Activated T-helper 2 cell treated with anti-CD3 and anti-CD28 coated beads, Interferon-gamma antibody, Interleukin-2, Interleukin-4, amounts not matched to agents 10 μg/mL and 5 μg/mL and 100 μg/mL, durations not matched to agents 14 hours and 24 hours and 36 hours (primary cell): ENCODE data around the gene MRM1. TPM values are rescaled to one million over a fixed set of nuclear protein-coding genes. Genes with fewer than 3 reads are reported as not detected.

ENCODE experiments used
- DNase-seq: peaks from one replicate; pipeline ENCODE4 v3.0.0; 2021; ENCODE audit warnings: low spot score
- H3K27ac Mint-ChIP-seq: one replicate; pipeline ENCODE4 v1.8.0; 2021; ENCODE audit warnings: mixed read lengths
- H3K27me3 Mint-ChIP-seq: one replicate; pipeline ENCODE4 v1.8.0; 2021; ENCODE audit warnings: low read depth, mixed read lengths
- H3K36me3 Mint-ChIP-seq: one replicate; pipeline ENCODE4 v1.8.0; 2021; ENCODE audit warnings: low read depth, mixed read lengths
- H3K4me1 Mint-ChIP-seq: one replicate; pipeline ENCODE4 v1.8.0; 2021; ENCODE audit warnings: low read depth, mixed read lengths
- H3K4me3 Mint-ChIP-seq: one replicate; pipeline ENCODE4 v1.8.0; 2021; ENCODE audit warnings: low read depth, mild to moderate bottlenecking, moderate library complexity, mixed read lengths
- H3K9me3 Mint-ChIP-seq: one replicate; pipeline ENCODE4 v1.8.0; 2021; ENCODE audit warnings: mixed read lengths
- intact Hi-C: fragments of 100-400 bp; cut with micrococcal nuclease; formaldehyde crosslinking; loops from one replicate; pipeline ENCODE4 v1.15.1; 2023
- total RNA-seq: library from RNA; stranded (reverse); gene quantifications from 2 replicates; pipeline ENCODE4 v1.2.3, GENCODE V29; 2022

MRM1 gene
- total RNA-seq, 1 donor from 2014 or later = 23.2 TPM

GRCh38 chr17:36627101-36627500 is 25.7 kb downstream of the MRM1 start:
- no peak overlapping the region for H3K4me3 Mint-ChIP-seq
- H3K27ac Mint-ChIP-seq = no peak overlapping the region
- DNase-seq = no peak
- intact Hi-C loops = loop anchor here (5.0 kb wide), 2 partner anchors 80 to 295 kb away; no protein-coding TSS in a partner anchor
- no peaks in the 10 kb centered on the region for H3K4me1 Mint-ChIP-seq
- H3K36me3 Mint-ChIP-seq = no peaks in the 10 kb centered on the region
- H3K9me3 Mint-ChIP-seq = no peaks in the 10 kb centered on the region
- H3K27me3 Mint-ChIP-seq = peaks cover 1% of the 10 kb centered on the region

- Mint-ChIP-seq H3K9me3 (no peaks in the 10 kb centered on the region), H3K4me1 (no peaks in the 10 kb centered on the region), H3K4me3 (no peak overlapping the region), H3K27me3 (peaks cover 5% of the 10 kb centered on the region), H3K27ac (no peak overlapping the region), H3K36me3 (no peaks in the 10 kb centered on the region)
- DNase-seq = no peak
- intact Hi-C loops = loop anchor here (2.0 to 5.0 kb wide), 3 partner anchors 79 to 294 kb away; no protein-coding TSS in a partner anchor
Observed at GRCh38 chr17:36628576-36628975, 27.2 kb downstream of the MRM1 start.

GRCh38 chr17:36629252-36629847 is 28.0 kb downstream of the MRM1 start:
- no peaks in the 10 kb centered on the region for H3K9me3 Mint-ChIP-seq
- peaks cover 5% of the 10 kb centered on the region for H3K27me3 Mint-ChIP-seq
- H3K4me3 Mint-ChIP-seq = no peak overlapping the region
- peak; percentile 68 for DNase-seq
- H3K27ac Mint-ChIP-seq = no peak overlapping the region
- no peaks in the 10 kb centered on the region for H3K36me3 Mint-ChIP-seq
- H3K4me1 Mint-ChIP-seq = no peaks in the 10 kb centered on the region
- intact Hi-C loops = loop anchor here (1.0 to 5.0 kb wide), 4 partner anchors 78 to 418 kb away; no protein-coding TSS in a partner anchor

- no peaks in the 10 kb centered on the region for H3K9me3 Mint-ChIP-seq
- intact Hi-C loops = loop anchor here (1.0 to 5.0 kb wide), 4 partner anchors 77 to 417 kb away; no protein-coding TSS in a partner anchor
- no peak for DNase-seq
- H3K4me3 Mint-ChIP-seq = no peak overlapping the region
- H3K4me1 Mint-ChIP-seq = no peaks in the 10 kb centered on the region
- peaks cover 5% of the 10 kb centered on the region for H3K27me3 Mint-ChIP-seq
- no peak overlapping the region for H3K27ac Mint-ChIP-seq
- H3K36me3 Mint-ChIP-seq = no peaks in the 10 kb centered on the region
Observed at GRCh38 chr17:36629970-36630502, 28.7 kb downstream of the MRM1 start.

GRCh38 chr17:36631022-36631421 is 29.6 kb downstream of the MRM1 start:
- Mint-ChIP-seq H3K9me3 (no peaks in the 10 kb centered on the region), H3K4me3 (no peak overlapping the region), H3K27me3 (peaks cover 5% of the 10 kb centered on the region), H3K36me3 (no peaks in the 10 kb centered on the region), H3K4me1 (no peaks in the 10 kb centered on the region), H3K27ac (no peak overlapping the region)
- intact Hi-C loops = no loop called here
- DNase-seq = no peak

GRCh38 chr17:36632916-36633771 is 31.8 kb downstream of the MRM1 start:
- intact Hi-C loops = no loop called here
- Mint-ChIP-seq H3K4me3 (no peak overlapping the region), H3K4me1 (no peaks in the 10 kb centered on the region), H3K27ac (no peak overlapping the region), H3K27me3 (peaks cover 9% of the 10 kb centered on the region), H3K36me3 (no peaks in the 10 kb centered on the region), H3K9me3 (no peaks in the 10 kb centered on the region)
- no peak for DNase-seq

- DNase-seq = no peak
- Mint-ChIP-seq H3K9me3 (no peaks in the 10 kb centered on the region), H3K4me1 (peaks cover 10% of the 10 kb centered on the region), H3K27me3 (peaks cover 58% of the 10 kb centered on the region), H3K27ac (no peak overlapping the region), H3K36me3 (no peaks in the 10 kb centered on the region), H3K4me3 (no peak overlapping the region)
- intact Hi-C loops = loop anchor here (5.0 kb wide), 1 partner anchor 67 kb away; no protein-coding TSS in a partner anchor
Observed at GRCh38 chr17:36640346-36640745, 39.0 kb downstream of the MRM1 start.

- DNase-seq = no peak
- Mint-ChIP-seq H3K27me3 (peaks cover 60% of the 10 kb centered on the region), H3K4me3 (no peak overlapping the region), H3K4me1 (peaks cover 10% of the 10 kb centered on the region), H3K9me3 (no peaks in the 10 kb centered on the region), H3K36me3 (no peaks in the 10 kb centered on the region), H3K27ac (no peak overlapping the region)
- intact Hi-C loops = loop anchor here (5.0 kb wide), 1 partner anchor 66 kb away; no protein-coding TSS in a partner anchor
Observed at GRCh38 chr17:36640836-36641235, 39.5 kb downstream of the MRM1 start.

- Mint-ChIP-seq H3K27ac (no peak overlapping the region), H3K9me3 (no peaks in the 10 kb centered on the region), H3K36me3 (no peaks in the 10 kb centered on the region), H3K27me3 (peaks cover 64% of the 10 kb centered on the region), H3K4me3 (no peak overlapping the region), H3K4me1 (peaks cover 10% of the 10 kb centered on the region)
- no peak for DNase-seq
- intact Hi-C loops = loop anchor here (5.0 kb wide), 1 partner anchor 66 kb away; no protein-coding TSS in a partner anchor
Observed at GRCh38 chr17:36641331-36641876, 40.0 kb downstream of the MRM1 start.

- H3K27ac Mint-ChIP-seq = no peak overlapping the region
- peak overlapping the region; percentile 56 for H3K4me3 Mint-ChIP-seq
- intact Hi-C loops = loop anchor here (5.0 kb wide), 1 partner anchor 65 kb away; no protein-coding TSS in a partner anchor
- H3K27me3 Mint-ChIP-seq = peaks cover 68% of the 10 kb centered on the region
- DNase-seq = no peak
- H3K9me3 Mint-ChIP-seq = no peaks in the 10 kb centered on the region
- H3K36me3 Mint-ChIP-seq = no peaks in the 10 kb centered on the region
- peaks cover 10% of the 10 kb centered on the region for H3K4me1 Mint-ChIP-seq
Observed at GRCh38 chr17:36641877-36642845, 40.8 kb downstream of the MRM1 start.

GRCh38 chr17:36643086-36643685 is 41.8 kb downstream of the MRM1 start:
- H3K4me3 Mint-ChIP-seq = no peak overlapping the region
- no peaks in the 10 kb centered on the region for H3K9me3 Mint-ChIP-seq
- intact Hi-C loops = loop anchor here (5.0 kb wide), 1 partner anchor 64 kb away; no protein-coding TSS in a partner anchor
- no peaks in the 10 kb centered on the region for H3K36me3 Mint-ChIP-seq
- H3K27me3 Mint-ChIP-seq = peaks cover 68% of the 10 kb centered on the region
- no peak for DNase-seq
- no peak overlapping the region for H3K27ac Mint-ChIP-seq
- H3K4me1 Mint-ChIP-seq = peaks cover 10% of the 10 kb centered on the region
